AG10803 (cell line): ENCODE data around the gene TTC24.
A peak's percentile ranks its signal among the peaks of the same experiment; 100 is the strongest.
"Not testable (repeated sequence)": the region's sequence is repeated elsewhere in the genome, so short reads cannot be mapped to it uniquely, and the experiment has no call there.

Experiments used
- DNase-seq: peaks from one replicate; pipeline ENCODE4 v3.0.0; 2010; ENCODE audit warnings: low read depth
- H3K4me3 ChIP-seq: 2 replicates; pipeline ENCODE4 v1.5.1; 2011; ENCODE audit warnings: mild to moderate bottlenecking, low read length, control low read depth
- TF ChIP-seq, protein P1 (sequence below): conservative IDR thresholded peaks from 2 replicates; pipeline ENCODE4 v1.5.1; 2011; ENCODE audit warnings: mild to moderate bottlenecking, low read length, control low read depth, inconsistent platforms

The TTC24 gene

DNA sequence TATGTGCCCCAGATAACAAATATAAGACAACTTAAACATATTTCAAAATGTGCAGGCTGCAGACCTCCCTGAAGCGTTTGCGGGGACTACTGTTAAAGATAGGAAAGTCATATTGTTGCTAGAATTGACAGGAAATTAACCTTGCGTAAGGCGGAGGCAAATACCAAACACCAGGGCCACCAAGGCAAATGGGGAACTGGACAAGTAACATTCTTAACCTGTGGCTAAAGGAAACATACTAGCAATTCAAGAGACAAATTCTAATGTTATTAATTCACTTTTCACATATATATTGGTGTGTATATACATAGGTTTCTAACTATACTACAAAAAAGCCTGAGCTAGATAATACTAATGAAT, 46.5 kb downstream of the TTC24 start:
- H3K4me3 ChIP-seq = no peak overlapping the region
- DNase-seq = no peak
- TF ChIP-seq, protein P1, sequence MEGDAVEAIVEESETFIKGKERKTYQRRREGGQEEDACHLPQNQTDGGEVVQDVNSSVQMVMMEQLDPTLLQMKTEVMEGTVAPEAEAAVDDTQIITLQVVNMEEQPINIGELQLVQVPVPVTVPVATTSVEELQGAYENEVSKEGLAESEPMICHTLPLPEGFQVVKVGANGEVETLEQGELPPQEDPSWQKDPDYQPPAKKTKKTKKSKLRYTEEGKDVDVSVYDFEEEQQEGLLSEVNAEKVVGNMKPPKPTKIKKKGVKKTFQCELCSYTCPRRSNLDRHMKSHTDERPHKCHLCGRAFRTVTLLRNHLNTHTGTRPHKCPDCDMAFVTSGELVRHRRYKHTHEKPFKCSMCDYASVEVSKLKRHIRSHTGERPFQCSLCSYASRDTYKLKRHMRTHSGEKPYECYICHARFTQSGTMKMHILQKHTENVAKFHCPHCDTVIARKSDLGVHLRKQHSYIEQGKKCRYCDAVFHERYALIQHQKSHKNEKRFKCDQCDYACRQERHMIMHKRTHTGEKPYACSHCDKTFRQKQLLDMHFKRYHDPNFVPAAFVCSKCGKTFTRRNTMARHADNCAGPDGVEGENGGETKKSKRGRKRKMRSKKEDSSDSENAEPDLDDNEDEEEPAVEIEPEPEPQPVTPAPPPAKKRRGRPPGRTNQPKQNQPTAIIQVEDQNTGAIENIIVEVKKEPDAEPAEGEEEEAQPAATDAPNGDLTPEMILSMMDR = no peak

- H3K4me3 ChIP-seq = no peak overlapping the region
- TF ChIP-seq, protein P1 = peak; percentile 67
- peak; percentile 27 for DNase-seq
Measured at GRCh38 chr1:156627313-156627880, 47.9 kb downstream of the TTC24 start.

DNA sequence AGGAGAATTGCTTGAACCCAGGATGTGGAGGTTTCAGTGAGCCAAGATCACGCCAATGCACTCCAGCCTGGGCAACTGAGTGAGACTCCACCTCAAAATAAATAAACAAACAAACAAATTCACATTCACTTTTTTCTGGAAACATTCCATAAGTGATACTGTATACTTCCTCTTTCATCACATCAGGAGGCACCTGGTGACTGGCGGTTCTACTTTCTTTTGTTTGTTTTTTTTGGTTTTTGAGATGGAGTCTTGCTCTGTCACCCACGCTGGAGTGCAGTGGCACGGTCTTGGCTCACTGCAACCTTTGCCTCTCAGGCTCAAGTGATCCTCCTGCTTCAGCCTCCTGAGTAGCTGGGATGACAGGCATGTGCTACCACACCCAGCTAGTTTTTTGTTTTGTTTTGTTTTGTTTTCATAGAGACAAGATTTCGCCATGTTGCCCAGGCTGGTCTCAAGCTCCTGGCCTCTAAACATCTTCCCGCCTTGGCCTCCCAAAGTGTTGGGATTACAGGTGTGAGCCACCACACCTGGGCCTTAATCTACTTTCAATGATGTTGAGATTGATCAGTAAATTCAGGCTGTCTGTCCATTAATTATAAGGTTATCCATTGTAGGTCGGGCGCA, 50.4 kb downstream of the TTC24 start:
- DNase-seq = no peak
- TF ChIP-seq, protein P1 = no peak
- no peak overlapping the region for H3K4me3 ChIP-seq

GRCh38 chr1:156631152-156631551, 51.6 kb downstream of the TTC24 start:
- not testable (repeated sequence) for DNase-seq, H3K4me3 ChIP-seq

- TF ChIP-seq, protein P1 = no peak
- H3K4me3 ChIP-seq = no peak overlapping the region
- no peak for DNase-seq
Measured at GRCh38 chr1:156632355-156632754, 52.8 kb downstream of the TTC24 start.
